Hepatocyte (in vitro differentiated cells): ENCODE measurements around the gene DLX1. TPM values are rescaled to one million over a fixed set of nuclear protein-coding genes. Genes with fewer than 3 reads are reported as not detected.
"Not testable (repeated sequence)": the region's sequence is repeated elsewhere in the genome, so short reads cannot be mapped to it uniquely, and the experiment has no call there.

Source experiments
- DNase-seq: peaks from one replicate; pipeline ENCODE4 v3.0.0-alpha.2; 2016; ENCODE audit warnings: low spot score
- H2AFZ ChIP-seq: fragments of 200-600 bp; sonication (generic); 2 replicates; pipeline ENCODE4 v1.6.0; 2016; ENCODE audit warnings: antibody characterized with exemption, mild to moderate bottlenecking
- H3K27ac ChIP-seq: fragments of 200-600 bp; sonication (generic); 2 replicates; pipeline ENCODE4 v1.5.1; 2016; ENCODE audit warnings: mild to moderate bottlenecking
- H3K27me3 ChIP-seq: fragments of 200-600 bp; sonication (generic); 2 replicates; pipeline ENCODE4 v1.6.1; 2016
- H3K36me3 ChIP-seq: fragments of 200-600 bp; sonication (generic); replicated peaks from 2 replicates; pipeline ENCODE4 v1.5.1; 2016; ENCODE audit warnings: low read depth; ENCODE audit not compliant: insufficient read depth
- H3K4me1 ChIP-seq: fragments of 200-600 bp; sonication (generic); 2 replicates; pipeline ENCODE4 v1.5.1; 2016; ENCODE audit warnings: mild to moderate bottlenecking, moderate library complexity; ENCODE audit not compliant: insufficient read depth
- H3K4me2 ChIP-seq: fragments of 200-600 bp; sonication (generic); 2 replicates; pipeline ENCODE4 v1.6.0; 2016
- H3K4me3 ChIP-seq: fragments of 200-600 bp; sonication (generic); 2 replicates; pipeline ENCODE4 v1.5.1; 2016; ENCODE audit warnings: mild to moderate bottlenecking
- H3K79me2 ChIP-seq: fragments of 200-600 bp; sonication (generic); 2 replicates; pipeline ENCODE4 v1.6.0; 2017; ENCODE audit warnings: mild to moderate bottlenecking
- H3K9me2 ChIP-seq: fragments of 200-600 bp; sonication (generic); replicated peaks from 2 replicates; pipeline ENCODE4 v1.6.0; 2017; ENCODE audit warnings: mild to moderate bottlenecking; ENCODE audit not compliant: insufficient read depth
- H3K9me3 ChIP-seq: fragments of 200-600 bp; sonication (generic); 2 replicates; pipeline ENCODE4 v1.5.1; 2016; ENCODE audit warnings: low read depth, mild to moderate bottlenecking
- H4K20me1 ChIP-seq: fragments of 200-600 bp; sonication (generic); 2 replicates; pipeline ENCODE4 v1.6.0; 2016; ENCODE audit warnings: mild to moderate bottlenecking; ENCODE audit not compliant: insufficient read depth, poor library complexity, severe bottlenecking
- EZH2 ChIP-seq: fragments of 200-600 bp; sonication (generic); IDR thresholded peaks from 2 replicates; pipeline ENCODE4 v1.6.1; 2016; ENCODE audit warnings: antibody characterized with exemption, mild to moderate bottlenecking, borderline replicate concordance
- EZH2phosphoT487 ChIP-seq: fragments of 200-600 bp; sonication (generic); IDR thresholded peaks from one replicate; pipeline ENCODE4 v1.6.1; 2018; ENCODE audit warnings: antibody characterized with exemption, mild to moderate bottlenecking, low read depth, moderate library complexity; ENCODE audit not compliant: unreplicated experiment, severe bottlenecking
- WGBS: methylation state at CpG from one replicate; pipeline ENCODE4 v1.1.6; 2016; ENCODE audit warnings: low lambda C conversion rate; ENCODE audit errors: missing lambda C conversion rate; 5-methylcytosine and 5-hydroxymethylcytosine counted together
- polyA plus RNA-seq: library from polyadenylated mRNA; unstranded; fragments of >200 nt; fragmentation: Nextera tagmentation; extraction: Ambion mirVana; gene quantifications from 2 replicates; pipeline ENCODE4 v1.2.1, GENCODE V29; 2016
- total RNA-seq: library from RNA; depleted of rRNA; stranded (reverse); fragments of >200 nt; gene quantifications from 2 replicates; pipeline ENCODE4 v1.2.3, GENCODE V29; 2014
- TF ChIP-seq, protein P1 (sequence below): fragments of 200-600 bp; sonication (generic); IDR thresholded peaks from 2 replicates; pipeline ENCODE4 v1.5.1; 2016; ENCODE audit warnings: antibody characterized with exemption, mild to moderate bottlenecking; ENCODE audit not compliant: poor library complexity

DLX1 gene
- total and polyA plus RNA-seq, 2 experiments from 2014 or later = not detected

DNA sequence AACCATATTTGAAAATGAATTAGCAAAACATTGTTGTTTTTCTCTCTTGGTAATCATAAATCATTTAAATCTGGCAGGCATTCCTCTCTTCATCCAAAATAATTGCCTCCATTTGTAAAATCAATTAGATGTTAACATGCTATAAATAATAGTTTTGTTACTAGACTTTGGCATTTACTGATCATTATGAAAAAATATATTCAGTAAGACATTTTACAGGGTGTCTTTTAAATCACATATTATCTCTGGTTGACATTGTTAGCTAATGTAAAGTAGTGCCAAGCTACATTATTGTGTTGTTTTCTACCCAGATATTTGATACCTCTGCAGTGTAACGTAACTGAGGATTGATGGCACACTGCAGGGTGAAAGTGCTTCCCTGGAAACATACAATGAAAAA lies 31.8 kb upstream of the DLX1 start:
- 77% methylated on average over 1 of the region's 1 CpG for WGBS

DNA sequence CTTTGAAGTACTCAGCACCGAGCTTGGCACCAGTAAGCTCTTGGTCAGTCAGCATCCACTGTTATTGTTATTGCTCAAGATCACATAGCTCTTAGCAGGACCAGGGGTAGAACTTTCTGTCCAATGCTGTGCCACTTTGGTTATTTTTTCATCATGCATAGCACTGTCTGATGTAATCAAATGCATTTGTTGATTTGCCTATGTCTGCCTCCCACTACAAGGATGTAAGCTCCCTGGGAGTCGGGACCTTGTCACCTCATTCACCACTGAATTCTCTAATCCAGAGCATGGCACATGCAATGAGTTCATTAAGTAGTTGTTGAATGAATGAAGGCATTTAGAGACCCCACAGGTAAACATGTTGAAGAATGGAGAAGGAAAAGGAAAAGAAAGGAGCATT lies 29.0 kb upstream of the DLX1 start:
- DNase-seq = no peak
- Histone ChIP-seq H3K36me3 (no peaks in the 10 kb centered on the region), H3K9me2 (no peaks in the 10 kb centered on the region), H3K4me1 (peaks cover 4% of the 10 kb centered on the region), H3K4me2 (no peak overlapping the region), H3K27ac (no peak overlapping the region), H4K20me1 (no peaks in the 10 kb centered on the region), H3K79me2 (no peaks in the 10 kb centered on the region), H3K27me3 (no peaks in the 10 kb centered on the region), H3K4me3 (no peak overlapping the region), H3K9me3 (no peaks in the 10 kb centered on the region), H2AFZ (no peak overlapping the region)
- no peak for TF ChIP-seq EZH2
- TF ChIP-seq EZH2phosphoT487 = no peak
- TF ChIP-seq, protein P1, sequence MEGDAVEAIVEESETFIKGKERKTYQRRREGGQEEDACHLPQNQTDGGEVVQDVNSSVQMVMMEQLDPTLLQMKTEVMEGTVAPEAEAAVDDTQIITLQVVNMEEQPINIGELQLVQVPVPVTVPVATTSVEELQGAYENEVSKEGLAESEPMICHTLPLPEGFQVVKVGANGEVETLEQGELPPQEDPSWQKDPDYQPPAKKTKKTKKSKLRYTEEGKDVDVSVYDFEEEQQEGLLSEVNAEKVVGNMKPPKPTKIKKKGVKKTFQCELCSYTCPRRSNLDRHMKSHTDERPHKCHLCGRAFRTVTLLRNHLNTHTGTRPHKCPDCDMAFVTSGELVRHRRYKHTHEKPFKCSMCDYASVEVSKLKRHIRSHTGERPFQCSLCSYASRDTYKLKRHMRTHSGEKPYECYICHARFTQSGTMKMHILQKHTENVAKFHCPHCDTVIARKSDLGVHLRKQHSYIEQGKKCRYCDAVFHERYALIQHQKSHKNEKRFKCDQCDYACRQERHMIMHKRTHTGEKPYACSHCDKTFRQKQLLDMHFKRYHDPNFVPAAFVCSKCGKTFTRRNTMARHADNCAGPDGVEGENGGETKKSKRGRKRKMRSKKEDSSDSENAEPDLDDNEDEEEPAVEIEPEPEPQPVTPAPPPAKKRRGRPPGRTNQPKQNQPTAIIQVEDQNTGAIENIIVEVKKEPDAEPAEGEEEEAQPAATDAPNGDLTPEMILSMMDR = no peak
- 87% methylated on average over 2 of the region's 2 CpGs for WGBS

More for the DNA sequence above, 31.8 kb upstream of the DLX1 start:
- Histone ChIP-seq H3K27ac (no peak overlapping the region), H3K27me3 (no peaks in the 10 kb centered on the region), H3K4me1 (peaks cover 4% of the 10 kb centered on the region), H4K20me1 (no peaks in the 10 kb centered on the region), H3K36me3 (no peaks in the 10 kb centered on the region), H3K4me3 (no peak overlapping the region), H3K79me2 (no peaks in the 10 kb centered on the region), H3K4me2 (no peak overlapping the region), H3K9me3 (no peaks in the 10 kb centered on the region), H2AFZ (no peak overlapping the region), H3K9me2 (no peaks in the 10 kb centered on the region)
- TF ChIP-seq, protein P1 = no peak
- no peak for TF ChIP-seq EZH2
- TF ChIP-seq EZH2phosphoT487 = no peak
- DNase-seq = no peak

DNA sequence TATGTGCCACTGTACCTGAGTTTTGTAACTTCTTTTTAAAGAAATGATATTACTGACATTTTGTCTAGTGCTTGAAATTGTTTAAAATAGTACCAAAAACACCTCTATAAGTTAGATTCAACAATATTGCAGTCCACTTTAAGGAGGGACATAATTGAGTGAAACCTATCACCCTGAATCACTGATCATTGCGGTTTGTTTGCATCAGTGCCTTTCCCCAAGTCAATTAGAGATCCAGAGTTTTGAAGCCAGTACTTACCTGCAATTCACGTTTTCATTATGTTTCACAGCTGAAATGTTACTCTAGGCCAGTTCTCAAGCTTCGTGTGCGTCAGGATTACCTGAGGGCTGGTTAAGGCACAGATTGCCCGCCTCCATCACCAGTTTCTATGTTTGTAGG lies 26.6 kb upstream of the DLX1 start:
- DNase-seq = no peak
- H3K27ac ChIP-seq = no peak overlapping the region
- TF ChIP-seq EZH2 (no peak), EZH2phosphoT487 (no peak)
- TF ChIP-seq, protein P1 = no peak
- H4K20me1 ChIP-seq = no peaks in the 10 kb centered on the region
- H2AFZ ChIP-seq = no peak overlapping the region
- H3K4me3 ChIP-seq = no peak overlapping the region
- H3K9me2 ChIP-seq = no peaks in the 10 kb centered on the region
- no peaks in the 10 kb centered on the region for H3K79me2 ChIP-seq
- no peak overlapping the region for H3K4me2 ChIP-seq
- WGBS = 93% methylated on average over 5 of the region's 5 CpGs
- H3K36me3 ChIP-seq = no peaks in the 10 kb centered on the region
- no peaks in the 10 kb centered on the region for H3K4me1 ChIP-seq
- no peaks in the 10 kb centered on the region for H3K9me3 ChIP-seq
- H3K27me3 ChIP-seq = no peaks in the 10 kb centered on the region

DNA sequence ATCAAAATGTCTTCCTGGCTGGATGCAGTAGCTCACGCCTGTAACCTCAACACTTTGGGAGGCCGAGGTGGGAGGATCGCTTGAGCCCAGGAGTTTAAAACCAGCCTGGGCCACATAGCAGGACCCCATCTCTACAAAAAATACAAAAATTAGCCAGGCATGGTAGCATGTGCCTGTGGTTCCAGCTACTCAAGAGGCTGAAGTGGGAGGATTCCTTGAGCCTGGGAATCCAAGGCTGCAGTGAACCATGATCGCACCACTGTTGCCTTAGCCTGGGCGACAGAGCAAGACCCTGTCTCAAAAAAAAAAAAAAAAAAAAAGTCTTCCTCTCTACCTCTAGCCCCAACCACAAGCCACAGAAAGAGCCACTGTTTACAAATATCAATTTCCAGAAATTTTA lies 25.2 kb upstream of the DLX1 start:
- H4K20me1 ChIP-seq, H2AFZ ChIP-seq, H3K4me2 ChIP-seq, DNase-seq, H3K9me3 ChIP-seq, H3K9me2 ChIP-seq, H3K79me2 ChIP-seq, H3K36me3 ChIP-seq, H3K27me3 ChIP-seq, H3K4me1 ChIP-seq, H3K4me3 ChIP-seq, H3K27ac ChIP-seq: not testable (repeated sequence)
- WGBS = 98% methylated on average over 5 of the region's 5 CpGs
